ENCODE data around the gene ADAMTS3. TPM values are rescaled to one million over a fixed set of nuclear protein-coding genes. Genes with fewer than 3 reads are reported as not detected.
A peak's percentile ranks its signal among the peaks of the same experiment; 100 is the strongest.

The ADAMTS3 gene
- total RNA-seq, 1 donor from 2014 or later = 2.3 TPM

DNA sequence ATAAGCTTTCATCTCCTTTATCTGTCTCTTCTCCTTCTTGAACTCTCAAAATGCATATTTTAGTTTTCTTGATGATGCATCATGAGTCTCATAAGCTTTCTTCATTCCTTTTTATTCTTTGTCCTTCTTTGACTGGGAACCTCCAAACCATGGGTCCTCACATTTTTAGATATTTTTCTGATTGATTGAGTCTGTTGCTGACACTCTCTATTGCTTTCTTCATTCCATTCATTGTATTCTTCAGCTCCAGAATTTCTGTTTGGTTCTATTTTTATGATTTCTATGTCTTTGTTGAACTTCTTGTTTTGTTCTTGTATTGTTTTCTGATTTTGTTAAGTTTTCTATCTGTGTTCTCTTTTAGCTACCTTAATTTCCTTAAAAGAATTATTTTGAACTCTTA lies 74.9 kb downstream of the ADAMTS3 start:
- intact Hi-C loops (cut with DNase I) = no loop called here
- ATAC-seq = no peak
- no peak for DNase-seq (ENCODE audit: low spot score)

DNA sequence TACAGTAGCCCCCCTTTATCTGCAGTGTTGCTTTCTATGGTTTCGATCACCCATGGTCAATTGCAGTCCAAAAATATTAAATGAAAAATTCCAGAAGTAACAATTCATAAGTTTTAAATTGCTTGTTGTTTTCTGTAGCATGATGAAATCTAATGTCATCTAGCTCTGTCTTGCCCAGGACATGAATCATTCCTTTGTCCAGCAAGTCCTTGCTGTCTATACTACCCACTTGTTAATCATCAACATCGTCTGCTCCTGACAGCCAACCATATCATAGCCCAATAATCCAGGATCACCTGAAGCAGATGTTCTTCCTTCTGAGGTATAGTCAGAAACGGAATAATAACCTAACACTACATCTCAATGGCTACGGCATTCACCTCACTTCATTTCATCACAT lies 79.8 kb downstream of the ADAMTS3 start:
- intact Hi-C loops (cut with DNase I) = no loop called here
- DNase-seq (ENCODE audit: low spot score) = no peak
- ATAC-seq = no peak

DNA sequence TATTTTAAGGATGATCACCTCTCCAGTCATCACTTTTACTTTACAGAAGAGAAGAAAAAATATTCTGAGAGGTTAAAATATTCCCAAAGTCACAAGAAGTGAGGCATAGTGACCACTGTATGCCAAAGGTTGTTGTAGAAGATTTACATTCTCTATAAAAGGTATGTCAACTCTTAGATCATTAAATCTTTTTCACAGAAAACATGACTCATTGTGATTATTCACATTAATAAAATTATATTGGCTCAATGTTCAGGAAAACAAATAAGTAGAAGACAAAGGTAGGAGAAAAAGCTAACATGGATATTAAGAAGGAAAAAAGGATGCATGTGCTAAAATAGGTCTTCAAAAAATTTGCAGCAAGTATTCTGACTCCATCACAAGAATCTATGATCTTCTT lies 82.0 kb downstream of the ADAMTS3 start:
- ATAC-seq (no peak), DNase-seq (ENCODE audit: low spot score) (no peak)
- intact Hi-C loops (cut with DNase I) = no loop called here

DNA sequence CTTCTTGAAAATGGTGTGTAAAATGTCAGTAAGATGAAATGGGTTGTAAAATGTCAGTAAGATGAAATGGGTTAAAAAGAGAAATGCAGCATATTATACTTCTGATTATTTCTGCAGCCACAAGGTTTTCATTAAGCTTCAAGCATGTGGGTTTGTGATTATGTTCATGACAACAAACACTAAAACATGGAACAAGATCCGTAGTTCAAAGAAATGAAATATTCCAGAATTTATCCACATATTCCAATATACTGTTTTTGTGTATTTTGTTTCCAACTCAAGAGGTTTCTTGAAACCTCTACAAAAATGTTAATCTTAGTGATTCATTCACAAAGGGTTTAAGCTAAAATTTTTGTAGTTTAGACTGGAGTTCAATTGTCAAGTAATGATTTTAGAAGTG lies 84.0 kb downstream of the ADAMTS3 start:
- no peak for DNase-seq (ENCODE audit: low spot score)
- no peak for ATAC-seq
- intact Hi-C loops (cut with DNase I) = no loop called here

DNA sequence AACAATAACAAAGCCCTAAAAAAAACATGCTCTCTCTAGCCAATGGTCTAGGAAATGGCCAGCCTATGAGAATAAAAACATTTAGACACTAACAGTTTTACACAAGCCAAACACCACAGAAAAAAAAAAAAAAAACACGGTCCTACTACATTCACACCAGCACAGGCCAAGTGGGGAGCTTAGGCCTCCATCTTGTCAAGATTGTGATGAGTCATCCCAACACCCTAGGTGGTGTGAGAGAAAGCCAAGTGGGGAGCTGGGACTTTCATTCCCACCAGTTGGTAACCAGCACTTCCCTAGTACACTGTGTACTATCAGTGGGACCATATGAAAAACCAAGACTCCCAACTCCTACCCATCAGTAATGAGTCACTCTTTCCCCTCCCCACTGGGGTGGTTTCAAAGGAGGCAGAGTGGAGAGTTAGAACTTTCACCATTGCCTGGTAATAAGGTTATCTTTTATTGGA lies 95.6 kb downstream of the ADAMTS3 start:
- no peak for DNase-seq (ENCODE audit: low spot score)

DNA sequence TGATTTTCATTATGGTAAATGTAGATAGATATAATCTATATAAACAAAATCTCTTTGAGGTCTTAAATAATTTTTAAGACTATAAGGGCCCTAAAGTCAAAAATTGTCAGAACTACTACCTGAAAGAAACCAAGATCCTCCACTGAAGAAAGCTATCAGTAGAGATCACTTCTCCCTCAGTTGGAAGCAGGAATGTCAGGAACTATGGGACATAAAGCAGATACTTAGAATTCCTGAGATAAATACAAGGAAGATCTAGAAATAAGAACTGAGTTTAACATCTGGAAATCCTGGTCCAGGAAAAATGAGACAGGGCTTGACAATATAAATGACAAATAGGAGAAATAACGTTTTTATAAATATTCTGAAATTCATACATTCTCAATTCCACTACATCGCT lies 97.2 kb downstream of the ADAMTS3 start:
- intact Hi-C loops (cut with DNase I) = no loop called here
- ATAC-seq = no peak
- no peak for DNase-seq (ENCODE audit: low spot score)

More for the DNA sequence above, 95.6 kb downstream of the ADAMTS3 start:
- no peak for ATAC-seq
- intact Hi-C loops (cut with DNase I) = no loop called here

DNA sequence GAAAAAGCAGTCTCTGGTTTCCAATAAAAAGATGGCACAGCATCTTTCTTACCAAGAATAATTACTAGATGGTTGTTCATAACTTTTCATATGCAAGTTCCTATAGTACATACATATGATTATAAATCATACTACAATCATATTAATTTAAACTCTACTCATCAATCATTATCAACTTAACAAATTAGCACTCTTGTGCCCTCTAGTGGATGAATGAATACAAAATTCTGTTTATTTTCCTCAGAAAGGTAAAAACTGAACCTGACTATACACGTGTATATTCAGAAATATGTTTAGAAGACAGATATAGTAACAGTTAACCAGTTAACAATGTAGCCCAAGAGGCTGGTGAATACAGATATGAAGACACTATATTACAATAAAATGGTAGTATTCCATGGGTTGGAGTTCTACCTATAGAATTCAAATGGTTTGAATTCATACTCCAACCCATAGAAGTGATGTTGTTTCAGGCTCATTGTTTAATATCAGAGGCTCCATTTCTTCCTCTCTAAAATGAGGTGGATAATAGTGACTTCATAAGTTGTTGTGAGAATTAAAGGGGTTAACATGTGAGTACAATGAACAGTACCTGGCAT lies 100.0 kb downstream of the ADAMTS3 start:
- ATAC-seq (no peak), DNase-seq (ENCODE audit: low spot score) (no peak)
- intact Hi-C loops (cut with DNase I) = no loop called here

DNA sequence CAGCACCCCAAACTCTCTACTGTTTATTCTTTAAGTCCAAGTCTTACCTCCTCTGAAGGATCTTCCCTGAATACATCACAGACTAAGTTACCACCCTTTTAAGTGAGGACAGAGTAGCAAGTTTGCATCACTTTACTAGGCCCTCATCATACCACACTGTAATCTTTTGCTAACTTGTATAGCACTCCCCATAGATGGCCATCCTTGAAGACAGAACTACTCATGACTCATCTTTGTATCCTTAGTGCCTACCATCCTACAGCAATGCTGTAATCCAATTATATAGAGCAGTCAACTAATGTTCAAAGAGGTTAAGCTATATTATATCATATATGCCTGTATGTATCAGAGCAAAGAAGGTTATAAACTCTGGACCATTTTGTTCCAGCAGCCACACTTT lies 101.4 kb downstream of the ADAMTS3 start:
- intact Hi-C loops (cut with DNase I) = no loop called here
- no peak for DNase-seq (ENCODE audit: low spot score)
- ATAC-seq = no peak

DNA sequence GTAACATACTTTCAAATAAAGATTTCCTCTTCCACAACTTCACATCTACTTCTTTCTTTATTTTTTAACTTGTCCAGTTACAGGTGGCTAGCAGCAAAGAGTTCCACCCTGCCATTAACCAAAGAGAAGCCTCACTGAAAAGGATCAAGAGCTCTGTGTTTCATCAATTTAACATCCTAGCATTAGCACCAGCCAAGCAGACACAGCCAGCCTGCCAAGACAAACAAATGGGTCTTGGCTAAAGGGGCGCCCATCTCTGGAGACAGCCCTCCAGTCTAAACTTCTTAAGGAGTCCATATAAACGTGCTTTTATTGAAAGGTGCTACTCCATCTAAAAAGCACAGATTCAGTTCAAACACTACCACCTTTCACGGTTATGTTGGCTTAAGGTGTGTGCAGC lies 105.3 kb downstream of the ADAMTS3 start:
- ATAC-seq = no peak

DNA sequence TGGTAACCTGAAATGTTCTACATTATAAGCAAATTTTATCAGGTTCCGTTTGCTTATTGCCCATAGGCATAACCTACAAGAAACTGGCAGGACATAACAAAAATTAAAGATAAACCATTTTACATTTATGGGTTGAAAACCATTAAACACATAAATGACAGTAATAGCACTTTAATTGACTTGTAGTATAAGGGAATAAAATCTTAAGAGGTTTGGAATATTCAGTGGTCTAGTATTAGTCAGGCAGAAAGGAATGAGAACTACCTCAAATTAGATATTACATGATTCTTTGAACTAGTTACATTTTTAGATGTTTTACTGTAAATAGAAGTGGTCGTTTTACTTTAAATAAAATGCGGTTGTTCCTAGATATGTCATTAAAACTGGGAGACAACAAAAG lies 111.9 kb downstream of the ADAMTS3 start:
- no peak for DNase-seq (ENCODE audit: low spot score)
- ATAC-seq = no peak
- intact Hi-C loops (cut with DNase I) = no loop called here

More for the DNA sequence above, 105.3 kb downstream of the ADAMTS3 start:
- no peak for DNase-seq (ENCODE audit: low spot score)
- intact Hi-C loops (cut with DNase I) = no loop called here

DNA sequence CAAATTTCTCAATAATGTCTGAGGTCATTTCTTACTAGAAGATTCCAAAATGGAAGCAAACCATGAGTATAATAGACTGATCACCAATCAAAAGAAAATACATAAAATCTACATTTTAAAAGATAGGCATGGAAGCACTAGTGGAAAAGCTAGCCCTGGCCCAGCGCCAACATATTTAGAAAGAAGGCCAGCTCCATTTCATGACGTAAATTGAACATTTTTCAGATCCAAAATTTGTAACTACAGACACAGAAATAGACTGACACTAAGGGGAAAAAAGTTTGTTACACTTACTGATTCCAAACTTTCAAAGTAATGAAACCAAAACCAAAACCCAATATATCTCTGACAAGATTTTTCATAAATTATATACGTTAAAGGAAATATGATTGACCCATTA lies 117.7 kb downstream of the ADAMTS3 start:
- peak; percentile 61 for DNase-seq (ENCODE audit: low spot score)
- intact Hi-C loops (cut with DNase I) = no loop called here

DNA sequence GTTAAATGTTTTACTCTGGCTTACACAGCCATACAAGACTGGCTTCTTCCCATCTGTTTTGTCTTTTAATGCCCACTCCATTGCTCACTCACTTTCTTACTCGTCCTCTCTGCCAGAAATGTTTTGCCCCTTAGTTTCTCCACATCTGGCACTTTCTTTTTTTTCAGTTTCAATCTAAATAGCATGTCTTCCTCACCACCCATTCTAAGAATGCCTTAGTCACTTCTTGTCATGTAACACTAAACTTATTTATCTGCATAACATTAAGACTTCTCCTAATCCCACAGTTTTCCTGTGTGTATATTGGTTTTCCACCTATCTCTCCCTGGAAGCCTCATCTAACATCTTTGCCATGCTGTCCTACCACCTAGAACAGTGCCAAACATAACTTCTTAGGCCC lies 119.3 kb downstream of the ADAMTS3 start:
- DNase-seq (ENCODE audit: low spot score) (no peak), ATAC-seq (no peak)
- intact Hi-C loops (cut with DNase I) = no loop called here

More for the DNA sequence above, 117.7 kb downstream of the ADAMTS3 start:
- ATAC-seq = peak; percentile 52

DNA sequence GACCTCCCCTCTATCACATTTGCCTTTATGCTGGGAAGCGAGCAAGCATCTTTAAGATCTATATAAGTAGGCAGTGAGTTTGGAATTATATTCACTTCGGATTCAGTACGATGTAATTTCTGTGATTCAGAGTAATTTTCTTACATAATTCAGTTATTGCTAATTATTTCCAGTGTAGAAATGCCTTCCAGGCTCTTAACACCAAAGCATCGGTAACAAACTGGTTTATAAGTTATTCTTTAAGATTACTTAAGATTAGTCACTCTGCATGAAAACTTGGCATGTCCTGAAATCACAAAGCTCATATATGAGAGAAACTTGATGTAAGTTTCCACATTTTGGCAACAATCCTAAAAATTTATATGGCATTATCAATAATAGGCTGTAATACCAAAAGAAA lies 120.8 kb downstream of the ADAMTS3 start:
- intact Hi-C loops (cut with DNase I) = no loop called here
- ATAC-seq = no peak
- no peak for DNase-seq (ENCODE audit: low spot score)

DNA sequence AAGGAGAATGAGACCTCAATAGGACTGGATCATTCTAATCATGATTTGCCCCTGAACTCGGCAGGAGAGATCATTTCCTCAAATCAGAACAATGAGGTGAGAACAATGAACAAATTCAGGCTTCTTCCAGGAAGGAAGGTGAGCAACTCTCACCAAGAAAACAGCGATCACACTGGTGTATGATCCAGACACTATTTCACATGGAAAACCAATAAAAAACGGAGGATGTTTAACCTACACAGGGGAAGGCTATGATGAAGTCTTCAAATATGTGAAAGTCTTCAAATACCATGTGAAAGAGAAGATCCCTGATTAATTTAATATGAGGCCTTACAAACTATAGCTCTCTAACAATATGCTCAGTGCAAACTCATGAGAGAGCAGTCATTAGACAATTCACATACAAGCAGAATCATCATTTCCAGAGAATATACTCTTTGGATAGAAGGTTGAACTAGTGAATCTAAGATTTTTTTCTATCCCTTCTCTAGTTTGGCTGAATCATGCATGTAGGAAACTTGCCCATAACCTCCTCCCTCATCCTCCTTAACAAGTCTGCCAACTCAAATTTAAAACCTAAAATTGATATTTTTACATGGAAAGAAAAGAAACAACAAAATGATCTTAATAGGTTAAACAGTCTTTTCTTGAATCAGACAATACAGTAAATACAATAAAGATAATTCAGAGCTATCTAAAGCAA lies 122.5 kb downstream of the ADAMTS3 start:
- intact Hi-C loops (cut with DNase I) = no loop called here
- no peak for ATAC-seq

DNA sequence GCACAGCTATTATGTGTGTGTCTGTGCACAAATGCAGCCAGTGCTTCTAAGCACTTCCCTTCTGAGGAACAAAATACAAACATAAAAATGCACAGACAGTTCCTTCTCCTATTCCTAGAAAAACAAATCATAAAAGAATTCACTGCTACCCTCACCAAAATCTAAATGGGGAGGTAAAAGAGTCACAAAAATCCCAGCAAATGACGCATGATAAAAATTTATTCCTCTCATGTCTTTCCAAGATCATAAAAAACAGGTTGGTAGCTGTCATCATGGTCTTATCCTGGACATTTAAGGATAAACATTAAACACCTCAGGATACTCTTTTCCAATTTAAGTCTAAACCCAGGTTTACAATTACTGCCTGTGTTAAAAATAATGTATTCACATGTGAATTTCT lies 124.9 kb downstream of the ADAMTS3 start:
- intact Hi-C loops (cut with DNase I) = no loop called here
- ATAC-seq = no peak
- no peak for DNase-seq (ENCODE audit: low spot score)

More for the DNA sequence above, 122.5 kb downstream of the ADAMTS3 start:
- no peak for DNase-seq (ENCODE audit: low spot score)

DNA sequence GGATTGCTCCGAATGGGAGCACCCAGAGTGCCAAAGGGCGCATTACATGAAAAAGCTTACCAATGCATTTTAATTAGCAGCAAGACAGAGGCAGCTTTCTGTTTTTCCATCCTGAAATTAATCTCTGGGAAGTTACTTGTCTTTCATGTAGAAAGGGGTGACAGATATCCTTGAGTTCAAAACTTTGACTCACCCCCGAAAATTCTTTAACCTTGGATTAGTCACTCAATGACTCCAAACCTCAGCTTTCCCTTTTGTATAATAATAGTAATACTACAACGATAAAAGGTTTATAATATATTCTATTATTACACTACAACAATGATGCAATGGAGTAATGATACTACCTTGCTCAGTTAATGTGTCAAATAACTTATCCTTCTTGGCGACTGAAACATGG lies 126.3 kb downstream of the ADAMTS3 start:
- intact Hi-C loops (cut with DNase I) = no loop called here
- no peak for ATAC-seq

DNA sequence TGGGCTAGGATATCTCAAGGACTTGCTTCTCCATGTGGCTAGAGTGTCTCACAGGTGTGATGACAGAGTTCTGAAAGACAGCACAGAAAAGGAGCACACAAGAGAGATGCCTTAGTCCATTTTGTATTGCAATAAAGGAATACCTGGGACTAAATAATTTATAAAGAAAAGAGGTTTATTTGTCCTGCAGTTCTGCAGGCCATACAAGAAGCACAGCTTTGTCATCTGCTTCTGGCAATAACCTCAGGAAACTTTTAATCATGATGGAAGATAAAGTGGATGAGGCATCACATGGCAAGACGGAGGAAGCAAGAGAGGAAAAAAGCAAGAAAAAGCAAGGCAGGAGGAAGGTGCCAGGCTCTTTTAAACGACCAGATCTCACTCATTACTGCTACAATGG lies 126.9 kb downstream of the ADAMTS3 start:
- ATAC-seq (no peak), DNase-seq (ENCODE audit: low spot score) (no peak)
- intact Hi-C loops (cut with DNase I) = no loop called here

More for the DNA sequence above, 126.3 kb downstream of the ADAMTS3 start:
- no peak for DNase-seq (ENCODE audit: low spot score)

DNA sequence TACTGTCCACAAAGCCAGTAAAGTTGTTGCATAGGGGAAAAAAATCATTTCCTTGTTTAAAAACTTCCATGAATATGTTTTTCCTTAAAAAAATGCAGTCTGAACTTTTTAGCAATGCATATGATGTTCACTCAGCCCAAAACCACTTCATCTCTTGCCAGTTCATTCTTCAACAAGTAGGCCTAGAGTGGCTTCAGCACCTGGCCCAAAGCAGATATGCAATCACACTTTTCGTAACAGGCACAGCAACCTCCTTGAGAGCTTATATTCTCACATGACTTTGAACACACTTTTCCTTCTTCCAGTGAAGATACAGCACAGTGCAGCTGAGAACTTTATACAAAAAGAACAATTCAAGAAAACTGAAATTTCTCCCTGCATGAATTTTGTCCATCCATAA lies 128.6 kb downstream of the ADAMTS3 start:
- intact Hi-C loops (cut with DNase I) = no loop called here
- ATAC-seq (no peak), DNase-seq (ENCODE audit: low spot score) (no peak)

DNA sequence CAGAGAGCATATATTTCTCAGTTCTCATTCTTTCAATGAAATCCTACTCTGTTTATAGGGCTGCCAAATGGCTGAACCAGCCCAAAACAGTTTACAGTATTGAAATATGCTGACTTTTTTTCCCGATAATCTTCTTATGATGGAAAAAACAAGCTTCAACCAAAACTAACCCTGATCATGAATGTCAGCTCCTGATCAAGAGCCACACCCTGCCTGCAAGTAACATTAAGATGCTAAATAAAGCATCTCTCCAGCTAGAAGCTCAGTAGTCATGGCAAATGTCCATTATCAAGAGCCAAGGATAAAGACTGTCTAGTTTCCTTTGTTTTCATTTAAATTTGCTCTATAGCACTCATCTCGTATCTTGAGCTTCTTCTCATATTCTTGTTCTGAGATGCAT lies 136.0 kb downstream of the ADAMTS3 start:
- intact Hi-C loops (cut with DNase I) = no loop called here
- ATAC-seq (no peak), DNase-seq (ENCODE audit: low spot score) (no peak)

DNA sequence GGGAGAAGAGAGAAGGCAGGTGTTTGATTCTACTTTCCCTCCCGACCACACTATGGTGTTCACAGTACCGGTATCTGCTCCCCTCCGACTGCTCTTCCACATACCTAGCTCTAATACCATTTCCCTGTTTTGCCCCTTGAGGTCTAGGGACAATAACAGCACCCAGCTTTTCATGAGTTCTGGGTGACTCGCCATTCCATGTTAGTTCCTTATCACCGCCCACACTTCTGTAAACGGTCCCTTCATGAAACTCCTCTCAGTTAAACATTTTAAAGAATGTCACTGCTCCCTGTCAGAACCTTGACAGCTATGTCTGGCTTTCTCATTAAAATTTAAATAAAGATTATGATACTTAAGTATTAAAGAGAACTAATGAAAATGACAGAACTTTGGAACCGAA lies 136.7 kb downstream of the ADAMTS3 start:
- intact Hi-C loops (cut with DNase I) = no loop called here
- no peak for DNase-seq (ENCODE audit: low spot score)

DNA sequence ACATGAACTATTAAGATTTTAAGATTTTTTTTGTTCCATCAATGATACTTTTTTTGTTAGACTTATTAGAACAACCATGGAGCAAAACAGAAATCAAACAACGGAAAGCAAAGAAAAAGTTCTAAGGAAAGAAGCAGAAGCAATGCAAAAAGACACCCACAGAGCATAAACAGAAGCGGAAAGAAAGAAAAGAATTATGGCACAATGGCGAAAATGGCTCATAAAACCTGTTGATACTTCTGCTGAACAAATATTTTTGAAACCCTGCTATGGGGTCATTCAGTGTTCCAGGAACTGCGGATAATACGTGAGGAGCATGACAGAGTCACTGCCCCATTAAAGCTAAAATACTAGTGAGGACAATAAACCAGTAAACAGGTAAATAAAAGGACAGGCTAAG lies 138.0 kb downstream of the ADAMTS3 start:
- DNase-seq (ENCODE audit: low spot score) (no peak), ATAC-seq (no peak)
- intact Hi-C loops (cut with DNase I) = no loop called here

More for the DNA sequence above, 136.7 kb downstream of the ADAMTS3 start:
- no peak for ATAC-seq
